Hepatocyte (in vitro differentiated cells): ENCODE measurements around the gene FLT4.

Source experiments
- CTCF ChIP-seq: fragments of 200-600 bp; sonication (generic); IDR thresholded peaks from 2 replicates; pipeline ENCODE4 v1.5.1; 2016; ENCODE audit warnings: antibody characterized with exemption, mild to moderate bottlenecking; ENCODE audit not compliant: poor library complexity
- EZH2 ChIP-seq: fragments of 200-600 bp; sonication (generic); IDR thresholded peaks from 2 replicates; pipeline ENCODE4 v1.6.1; 2016; ENCODE audit warnings: antibody characterized with exemption, mild to moderate bottlenecking, borderline replicate concordance
- EZH2phosphoT487 ChIP-seq: fragments of 200-600 bp; sonication (generic); IDR thresholded peaks from one replicate; pipeline ENCODE4 v1.6.1; 2018; ENCODE audit warnings: antibody characterized with exemption, mild to moderate bottlenecking, low read depth, moderate library complexity; ENCODE audit not compliant: unreplicated experiment, severe bottlenecking

DNA sequence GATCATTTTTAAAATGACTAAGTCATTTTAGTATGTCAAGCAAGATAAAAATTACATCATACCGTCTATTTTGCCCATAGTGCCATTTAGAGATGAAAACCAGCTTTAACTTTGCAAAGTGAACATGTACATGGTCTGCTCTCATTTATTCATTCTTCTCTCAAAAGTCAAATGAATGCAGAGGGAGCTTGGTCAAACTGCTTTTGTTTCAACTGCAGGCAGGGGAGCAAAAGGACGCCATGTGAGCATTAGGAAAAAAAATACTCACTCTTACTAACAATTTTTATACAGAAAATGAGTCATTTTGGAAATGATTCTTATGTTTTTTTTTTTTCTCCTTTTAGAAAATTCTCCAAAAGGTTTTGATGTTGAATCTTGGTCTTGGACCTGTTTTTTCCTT is 73.8 kb downstream of the FLT4 start:
- no peak for TF ChIP-seq EZH2
- no peak for TF ChIP-seq CTCF
- TF ChIP-seq EZH2phosphoT487 = no peak
